ENCODE measurements around the gene DHCR24. TPM values are rescaled to one million over a fixed set of nuclear protein-coding genes. Genes with fewer than 3 reads are reported as not detected.

DHCR24 gene
- total RNA-seq, 2 experiments from 2014 or later, result 55.9 to 60.8 TPM

Other genes starting within 250 kb of the DHCR24 start
- gene MROH7, start 245.4 kb downstream of the DHCR24 start, total RNA-seq, result under 1 TPM in 1 of 2 experiments, not detected in 1; 0.28 TPM
- 10 to 100 TPM; 19.6 to 20.2 TPM for gene TTC4, start 171.3 kb downstream of the DHCR24 start, total RNA-seq
- 1 to 10 TPM; 3.9 to 4.3 TPM for gene PARS2, start 122.7 kb downstream of the DHCR24 start, total RNA-seq
- 10 to 100 TPM in 1 of 2 experiments, 1 to 10 TPM in 1; 9.0 to 10.1 TPM for gene TTC22, start 85.9 kb downstream of the DHCR24 start, total RNA-seq
- not detected for gene TMEM61, start 93.4 kb upstream of the DHCR24 start, total RNA-seq
- gene BSND, start 111.7 kb upstream of the DHCR24 start, total RNA-seq, result not detected
- not detected for gene PCSK9, start 152.4 kb upstream of the DHCR24 start, total RNA-seq

Measured in activated naive CD8-positive, alpha-beta T cell treated with anti-CD3 and anti-CD28 coated beads, Interleukin-2, amount 10 ng/mL, durations not matched to agents 7 days and 5 days (primary cell).